ENCODE results near the gene ERVK3-1.

Gene ERVK3-1

DNA sequence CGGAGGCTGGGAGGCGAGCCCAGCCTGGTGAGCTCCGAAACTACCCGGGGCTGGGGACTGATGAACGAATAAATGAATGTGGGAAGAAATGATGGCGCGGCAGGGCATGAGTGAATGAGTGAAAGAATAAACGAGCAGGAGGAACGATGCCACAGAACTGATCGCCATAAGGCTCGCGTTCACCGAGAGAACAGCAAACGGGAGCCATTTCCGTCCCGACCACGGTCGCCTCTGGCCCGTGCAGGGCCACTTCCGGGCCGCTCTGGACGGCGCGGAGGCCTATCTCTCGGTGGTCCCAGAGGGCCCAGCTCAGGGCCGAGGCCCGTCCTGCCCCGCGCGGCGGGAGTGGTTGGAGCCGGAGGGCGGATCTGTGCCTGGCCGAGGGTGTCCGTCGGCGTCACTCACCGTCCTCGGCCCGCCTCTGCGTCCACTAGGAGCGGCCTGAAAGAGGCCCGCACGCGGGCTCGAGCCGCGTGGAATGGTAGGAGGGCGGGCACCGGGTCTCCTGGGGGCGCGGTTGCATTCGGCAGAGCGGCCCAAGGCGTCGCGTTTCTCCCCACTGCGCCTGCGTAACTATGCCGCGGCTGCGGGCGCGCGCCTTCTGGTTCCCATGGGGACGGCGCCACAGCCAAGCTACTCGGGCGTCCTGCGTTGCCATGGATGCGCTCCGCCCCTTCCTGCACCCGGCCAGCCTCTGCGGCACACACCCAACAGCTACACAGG lies 57.3 kb downstream of the ERVK3-1 start, which contains the start of gene ZNF497:
TSS of gene ZNF497 (minus strand) at position 480 of the 723 bp plus-strand sequence. CDS start 5,116 bp downstream, outside the sequence.
- peak within 1 kb of the TSS; percentile 85 for H2AFZ ChIP-seq (ENCODE audit: low read depth)
- H3K4me2 ChIP-seq = peak within 1 kb of the TSS; percentile 48
- H3K27ac ChIP-seq = peak within 1 kb of the TSS; percentile 63
- no peaks in the 10 kb centered on the region for H3K27me3 ChIP-seq (ENCODE audit: insufficient read depth, low read depth)
- no peak within 1 kb of the TSS for H3K4me3 ChIP-seq (IDR thresholded peaks at IDR 0.05; ENCODE audit: insufficient read depth, low read depth, low read length)
- TF ChIP-seq, protein P1, sequence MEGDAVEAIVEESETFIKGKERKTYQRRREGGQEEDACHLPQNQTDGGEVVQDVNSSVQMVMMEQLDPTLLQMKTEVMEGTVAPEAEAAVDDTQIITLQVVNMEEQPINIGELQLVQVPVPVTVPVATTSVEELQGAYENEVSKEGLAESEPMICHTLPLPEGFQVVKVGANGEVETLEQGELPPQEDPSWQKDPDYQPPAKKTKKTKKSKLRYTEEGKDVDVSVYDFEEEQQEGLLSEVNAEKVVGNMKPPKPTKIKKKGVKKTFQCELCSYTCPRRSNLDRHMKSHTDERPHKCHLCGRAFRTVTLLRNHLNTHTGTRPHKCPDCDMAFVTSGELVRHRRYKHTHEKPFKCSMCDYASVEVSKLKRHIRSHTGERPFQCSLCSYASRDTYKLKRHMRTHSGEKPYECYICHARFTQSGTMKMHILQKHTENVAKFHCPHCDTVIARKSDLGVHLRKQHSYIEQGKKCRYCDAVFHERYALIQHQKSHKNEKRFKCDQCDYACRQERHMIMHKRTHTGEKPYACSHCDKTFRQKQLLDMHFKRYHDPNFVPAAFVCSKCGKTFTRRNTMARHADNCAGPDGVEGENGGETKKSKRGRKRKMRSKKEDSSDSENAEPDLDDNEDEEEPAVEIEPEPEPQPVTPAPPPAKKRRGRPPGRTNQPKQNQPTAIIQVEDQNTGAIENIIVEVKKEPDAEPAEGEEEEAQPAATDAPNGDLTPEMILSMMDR (conservative IDR thresholded peaks at IDR 0.05; ENCODE audit: low read depth, low read length) = no peak
- no peaks in the 10 kb centered on the region for H3K4me1 ChIP-seq (ENCODE audit: low read depth, poor library complexity, severe bottlenecking)
- no peaks in the 10 kb centered on the region for H4K20me1 ChIP-seq (ENCODE audit: insufficient read depth)
- H3K79me2 ChIP-seq (ENCODE audit: insufficient read depth, low read depth) = no peaks in the 10 kb centered on the region
- H3K9ac ChIP-seq = peak within 1 kb of the TSS; percentile 54; the same call in 1 of the 2 replicates
- no peaks in the 10 kb centered on the region for H3K36me3 ChIP-seq (ENCODE audit: insufficient read depth)

DNA sequence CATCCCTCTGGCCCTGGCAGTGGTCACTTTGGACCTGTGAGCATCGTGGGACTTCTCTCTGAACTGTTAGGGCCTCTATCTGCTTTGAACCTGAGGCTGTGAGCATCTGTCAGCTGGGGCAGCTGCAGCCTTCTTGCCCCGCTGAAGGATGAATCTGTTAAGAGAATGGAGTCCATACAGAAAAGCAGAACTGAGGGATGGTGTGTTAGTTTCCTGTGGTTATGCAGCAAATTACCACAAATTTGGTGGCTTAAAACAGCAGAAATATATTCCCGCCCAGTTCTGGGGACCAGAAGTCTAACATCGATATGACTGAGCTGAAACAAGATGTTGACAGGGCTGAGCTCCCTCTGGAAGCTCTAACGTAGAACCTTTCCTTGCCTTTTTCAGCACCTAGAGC lies 59.0 kb downstream of the ERVK3-1 start:
- Histone ChIP-seq H3K27ac (no peak overlapping the region), H3K36me3 (ENCODE audit: insufficient read depth) (no peaks in the 10 kb centered on the region), H4K20me1 (ENCODE audit: insufficient read depth) (no peaks in the 10 kb centered on the region), H3K9ac (no peak overlapping the region), H3K79me2 (ENCODE audit: insufficient read depth, low read depth) (no peaks in the 10 kb centered on the region), H3K4me3 (IDR thresholded peaks at IDR 0.05; ENCODE audit: insufficient read depth, low read depth, low read length) (no peak overlapping the region), H3K4me2 (no peak overlapping the region), H3K4me1 (ENCODE audit: low read depth, poor library complexity, severe bottlenecking) (no peaks in the 10 kb centered on the region), H3K27me3 (ENCODE audit: insufficient read depth, low read depth) (no peaks in the 10 kb centered on the region), H2AFZ (ENCODE audit: low read depth) (no peak overlapping the region)
- TF ChIP-seq, protein P1 (conservative IDR thresholded peaks at IDR 0.05; ENCODE audit: low read depth, low read length) = no peak

Data from KMS-11 (cell line).